Prostate gland (tissue), 2 donors: ENCODE data around the gene COX14. TPM values are rescaled to one million over a fixed set of nuclear protein-coding genes. Genes with fewer than 3 reads are reported as not detected.

Experiments used
- DNase-seq: peaks from one replicate; pipeline ENCODE4 v3.0.0-alpha.2; 2019; ENCODE audit warnings: low spot score
- H3K27ac ChIP-seq, 2 donors: fragments of 200-600 bp; sonication (generic); 2 replicates each; pipeline ENCODE4 v1.5.1; 2017 to 2019
- H3K27me3 ChIP-seq: fragments of 200-600 bp; sonication (generic); replicated peaks from 2 replicates; pipeline ENCODE4 v1.5.1; 2019; ENCODE audit not compliant: insufficient read depth
- H3K36me3 ChIP-seq, 2 donors: fragments of 200-600 bp; sonication (generic); 1 replicate in 1 of 2; 2 replicates in 1 of 2; pipeline versions ENCODE4 v1.5.1 to v1.8.1; 2017 to 2019
- H3K4me1 ChIP-seq: fragments of 200-600 bp; sonication (generic); replicated peaks from 2 replicates; pipeline ENCODE4 v1.5.1; 2019
- H3K4me3 ChIP-seq, 2 donors: fragments of 200-600 bp; sonication (generic); 2 replicates each; pipeline ENCODE4 v1.5.1; 2017 to 2019
- H3K9me3 ChIP-seq: fragments of 200-600 bp; sonication (generic); 2 replicates; pipeline ENCODE4 v1.5.1; 2017
- POLR2A ChIP-seq: fragments of 450-650 bp; IDR thresholded peaks from one replicate; pipeline ENCODE4 v1.6.1; 2016; ENCODE audit warnings: antibody characterized with exemption, mild to moderate bottlenecking
- POLR2AphosphoS5 ChIP-seq: sonication (generic); formaldehyde crosslinking; IDR thresholded peaks from one replicate; pipeline ENCODE4 v1.6.1; 2017; ENCODE audit warnings: antibody characterized with exemption
- WGBS: methylation state at CpG from one replicate; pipeline ENCODE4 v1.1.5; 2018; 5-methylcytosine and 5-hydroxymethylcytosine counted together
- intact Hi-C: fragments of 100-400 bp; cut with DNase I; formaldehyde crosslinking; loops from one replicate; pipeline ENCODE4 v1.14.2; 2022
- total RNA-seq, 2 donors: library from RNA; depleted of rRNA; stranded (reverse); fragments of >200 nt; gene quantifications; one replicate each; pipeline ENCODE4 v1.1.0, GENCODE V29; 2016
- TF ChIP-seq, protein P1 (sequence below), 4 experiments: fragments of 200-600 bp in 2 of 4; fragments of 450-650 bp in 2 of 4; sonication (generic) in 2 of 4; IDR thresholded peaks; 1 replicate in 3 of 4; 2 replicates in 1 of 4; pipeline ENCODE4 v1.5.1; 2016 to 2019; ENCODE audit warnings: antibody characterized with exemption in 4 of 4, mild to moderate bottlenecking in 2 of 4, moderate library complexity in 2 of 4

Gene COX14
- total RNA-seq, 2 donors from 2014 or later = 59.9 to 84.6 TPM

DNA sequence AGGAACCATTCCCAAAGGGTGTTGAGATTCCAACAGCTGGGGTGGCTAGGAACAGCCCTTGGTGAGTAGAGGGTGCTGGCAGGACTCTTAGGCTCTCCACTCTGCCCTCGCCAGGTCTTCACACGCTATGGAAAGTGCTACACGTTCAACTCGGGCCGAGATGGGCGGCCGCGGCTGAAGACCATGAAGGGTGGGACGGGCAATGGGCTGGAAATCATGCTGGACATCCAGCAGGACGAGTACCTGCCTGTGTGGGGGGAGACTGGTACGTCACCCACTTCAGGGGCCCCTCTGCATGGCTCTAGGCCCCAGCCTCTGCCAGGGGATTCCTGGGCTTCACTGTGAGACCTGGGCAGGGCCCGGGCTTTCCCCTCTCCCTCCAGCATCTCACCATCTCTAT, 34.9 kb upstream of the COX14 start:
- TF ChIP-seq POLR2A (no peak), POLR2AphosphoS5 (no peak)
- TF ChIP-seq, protein P1, sequence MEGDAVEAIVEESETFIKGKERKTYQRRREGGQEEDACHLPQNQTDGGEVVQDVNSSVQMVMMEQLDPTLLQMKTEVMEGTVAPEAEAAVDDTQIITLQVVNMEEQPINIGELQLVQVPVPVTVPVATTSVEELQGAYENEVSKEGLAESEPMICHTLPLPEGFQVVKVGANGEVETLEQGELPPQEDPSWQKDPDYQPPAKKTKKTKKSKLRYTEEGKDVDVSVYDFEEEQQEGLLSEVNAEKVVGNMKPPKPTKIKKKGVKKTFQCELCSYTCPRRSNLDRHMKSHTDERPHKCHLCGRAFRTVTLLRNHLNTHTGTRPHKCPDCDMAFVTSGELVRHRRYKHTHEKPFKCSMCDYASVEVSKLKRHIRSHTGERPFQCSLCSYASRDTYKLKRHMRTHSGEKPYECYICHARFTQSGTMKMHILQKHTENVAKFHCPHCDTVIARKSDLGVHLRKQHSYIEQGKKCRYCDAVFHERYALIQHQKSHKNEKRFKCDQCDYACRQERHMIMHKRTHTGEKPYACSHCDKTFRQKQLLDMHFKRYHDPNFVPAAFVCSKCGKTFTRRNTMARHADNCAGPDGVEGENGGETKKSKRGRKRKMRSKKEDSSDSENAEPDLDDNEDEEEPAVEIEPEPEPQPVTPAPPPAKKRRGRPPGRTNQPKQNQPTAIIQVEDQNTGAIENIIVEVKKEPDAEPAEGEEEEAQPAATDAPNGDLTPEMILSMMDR (IDR thresholded peaks at IDR 0.05) = no peak
- intact Hi-C loops = loop anchor here (2.0 to 10.0 kb wide), 3 partner anchors 50 to 302 kb away; partner anchors contain the start of gene RACGAP1
- WGBS = 90% methylated on average over 12 of the region's 12 CpGs
- Histone ChIP-seq H3K9me3 (no peaks in the 10 kb centered on the region), H3K4me3 (no peak overlapping the region), H3K27me3 (no peaks in the 10 kb centered on the region), H3K4me1 (no peaks in the 10 kb centered on the region), H3K36me3 (no peaks in the 10 kb centered on the region), H3K27ac (no peak overlapping the region)
- DNase-seq = no peak

DNA sequence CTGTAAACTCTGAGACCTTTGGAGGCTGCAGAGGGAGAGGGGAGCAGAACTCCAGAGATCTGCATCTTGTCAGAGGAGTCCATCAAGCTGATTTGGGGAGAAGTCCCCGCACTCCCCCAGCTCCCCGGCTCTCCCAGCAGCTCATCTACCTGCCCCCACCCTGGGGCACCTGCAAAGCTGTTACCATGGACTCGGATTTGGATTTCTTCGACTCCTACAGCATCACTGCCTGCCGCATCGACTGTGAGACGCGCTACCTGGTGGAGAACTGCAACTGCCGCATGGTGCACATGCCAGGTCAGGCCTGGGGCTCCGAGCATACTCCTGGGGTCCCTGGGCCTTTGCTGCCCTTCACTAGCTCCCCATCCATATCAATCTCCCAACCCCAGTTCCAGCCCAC, 33.8 kb upstream of the COX14 start:
- TF ChIP-seq POLR2A (no peak), POLR2AphosphoS5 (no peak)
- TF ChIP-seq, protein P1 (IDR thresholded peaks at IDR 0.05) = no peak

DNA sequence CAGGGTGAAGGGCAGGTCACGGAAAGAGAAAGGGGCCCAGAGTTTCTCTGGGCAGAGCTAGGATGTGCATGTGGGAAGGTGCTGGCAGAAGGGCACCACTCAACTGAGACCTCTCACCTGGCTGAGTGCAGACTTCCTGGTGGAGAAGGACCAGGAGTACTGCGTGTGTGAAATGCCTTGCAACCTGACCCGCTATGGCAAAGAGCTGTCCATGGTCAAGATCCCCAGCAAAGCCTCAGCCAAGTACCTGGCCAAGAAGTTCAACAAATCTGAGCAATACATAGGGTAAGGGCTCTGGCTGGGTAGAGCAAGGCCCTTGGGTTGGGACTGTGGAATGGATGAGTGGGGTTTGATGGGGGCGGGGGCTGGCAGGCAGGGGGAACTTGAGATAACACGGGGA, 32.3 kb upstream of the COX14 start:
- Histone ChIP-seq H3K27me3 (no peaks in the 10 kb centered on the region), H3K27ac (no peak overlapping the region), H3K4me3 (no peak overlapping the region), H3K4me1 (no peaks in the 10 kb centered on the region), H3K36me3 (no peaks in the 10 kb centered on the region), H3K9me3 (no peaks in the 10 kb centered on the region)
- WGBS = 91% methylated on average over 5 of the region's 5 CpGs
- intact Hi-C loops = loop anchor here (5.0 to 10.0 kb wide), 2 partner anchors 52 to 305 kb away; partner anchors contain the start of gene RACGAP1
- no peak for DNase-seq
- TF ChIP-seq, protein P1 (IDR thresholded peaks at IDR 0.05) = no peak
- no peak for TF ChIP-seq POLR2A
- TF ChIP-seq POLR2AphosphoS5 = no peak

More for the DNA sequence above, 33.8 kb upstream of the COX14 start:
- Histone ChIP-seq H3K4me1 (no peaks in the 10 kb centered on the region), H3K9me3 (no peaks in the 10 kb centered on the region), H3K27me3 (no peaks in the 10 kb centered on the region), H3K27ac (no peak overlapping the region), H3K4me3 (no peak overlapping the region), H3K36me3 (no peaks in the 10 kb centered on the region)
- intact Hi-C loops = loop anchor here (5.0 to 10.0 kb wide), 2 partner anchors 51 to 303 kb away; partner anchors contain the start of gene RACGAP1
- no peak for DNase-seq
- WGBS = 96% methylated on average over 10 of the region's 10 CpGs

DNA sequence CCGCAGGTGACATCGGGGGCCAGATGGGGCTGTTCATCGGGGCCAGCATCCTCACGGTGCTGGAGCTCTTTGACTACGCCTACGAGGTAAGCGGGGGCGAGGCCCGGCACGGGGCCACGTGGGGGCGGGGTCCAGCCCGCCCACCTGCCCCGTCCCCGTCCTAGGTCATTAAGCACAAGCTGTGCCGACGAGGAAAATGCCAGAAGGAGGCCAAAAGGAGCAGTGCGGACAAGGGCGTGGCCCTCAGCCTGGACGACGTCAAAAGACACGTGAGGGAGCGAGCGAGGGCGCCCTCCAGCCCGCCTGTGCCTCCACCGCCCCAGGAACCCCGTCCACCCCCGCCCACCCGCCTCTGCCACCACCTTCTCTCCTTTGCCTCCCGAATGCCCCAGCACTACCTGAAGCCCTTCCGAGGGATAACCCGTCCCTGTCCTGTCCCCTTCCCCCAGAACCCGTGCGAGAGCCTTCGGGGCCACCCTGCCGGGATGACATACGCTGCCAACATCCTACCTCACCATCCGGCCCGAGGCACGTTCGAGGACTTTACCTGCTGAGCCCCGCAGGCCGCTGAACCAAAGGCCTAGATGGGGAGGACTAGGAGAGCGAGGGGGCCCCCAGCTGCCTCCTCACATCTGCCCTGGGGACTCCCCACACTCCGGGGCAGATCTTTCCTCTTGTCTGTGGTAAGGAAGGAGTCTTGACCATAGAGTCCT, 30.8 kb upstream of the COX14 start:
- no peak for TF ChIP-seq POLR2A
- TF ChIP-seq, protein P1 (IDR thresholded peaks at IDR 0.05) = no peak
- no peaks in the 10 kb centered on the region for H3K27me3 ChIP-seq
- DNase-seq = no peak
- H3K4me1 ChIP-seq = no peaks in the 10 kb centered on the region
- 54% methylated on average over 46 of the region's 46 CpGs for WGBS
- no peaks in the 10 kb centered on the region for H3K9me3 ChIP-seq
- no peak overlapping the region for H3K27ac ChIP-seq
- no peaks in the 10 kb centered on the region for H3K36me3 ChIP-seq
- H3K4me3 ChIP-seq = no peak overlapping the region
- intact Hi-C loops = no loop called here

DNA sequence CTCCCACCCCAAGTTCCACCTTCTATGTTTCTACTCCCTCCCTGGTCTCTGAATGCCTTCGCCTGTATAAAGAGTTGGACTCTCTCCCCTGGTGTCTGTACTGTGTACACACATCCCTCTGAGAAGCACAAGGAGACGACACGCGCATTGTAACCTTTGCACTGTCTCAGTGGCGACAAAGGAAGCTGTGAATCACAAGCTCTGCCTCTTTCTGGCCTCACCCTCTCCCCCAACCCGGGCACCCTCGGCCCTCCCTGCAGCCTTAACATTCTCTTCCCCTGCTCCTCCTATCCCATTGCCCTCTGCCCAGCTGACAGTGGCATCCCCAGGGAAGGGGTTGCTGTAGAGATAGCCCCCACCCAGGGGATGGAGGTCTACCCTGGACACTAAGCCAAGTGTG, 29.4 kb upstream of the COX14 start:
- TF ChIP-seq, protein P1 (IDR thresholded peaks at IDR 0.05) = no peak
- TF ChIP-seq POLR2AphosphoS5 (no peak), POLR2A (no peak)
- no peak overlapping the region for H3K4me3 ChIP-seq
- no peak overlapping the region for H3K27ac ChIP-seq
- no peaks in the 10 kb centered on the region for H3K4me1 ChIP-seq
- DNase-seq = no peak
- no peaks in the 10 kb centered on the region for H3K27me3 ChIP-seq
- 72% methylated on average over 7 of the region's 7 CpGs for WGBS
- no peaks in the 10 kb centered on the region for H3K9me3 ChIP-seq
- intact Hi-C loops = no loop called here
- no peaks in the 10 kb centered on the region for H3K36me3 ChIP-seq
